GM12891 (cell line): ENCODE measurements around the gene CLCA1.

Experiments used
- DNase-seq: peaks from one replicate; pipeline ENCODE4 v3.0.0; 2011; ENCODE audit warnings: low spot score; ENCODE audit not compliant: insufficient read length
- FAIRE-seq: peaks from 2 replicates; lab custom pipeline; 2011; peaks lifted over from hg19 to GRCh38; lab: Jason Lieb, UNC
- PAX5 ChIP-seq: IDR thresholded peaks from 2 replicates; pipeline ENCODE4 v1.6.1; 2011; ENCODE audit warnings: low read length, moderate library complexity, mild to moderate bottlenecking; ENCODE audit not compliant: insufficient read depth, severe bottlenecking
- POLR2A ChIP-seq: IDR thresholded peaks from 2 replicates; pipeline ENCODE4 v1.6.1; 2011; ENCODE audit warnings: low read depth, low read length, control low read depth
- POLR2AphosphoS5 ChIP-seq: IDR thresholded peaks from 2 replicates; pipeline ENCODE4 v1.6.1; 2011; ENCODE audit warnings: low read depth, low read length, control low read depth
- POU2F2 ChIP-seq: IDR thresholded peaks from 2 replicates; pipeline ENCODE4 v1.6.1; 2011; ENCODE audit warnings: low read depth, mild to moderate bottlenecking, control low read depth, low read length, moderate library complexity
- SPI1 ChIP-seq: IDR thresholded peaks from 2 replicates; pipeline ENCODE4 v1.6.1; 2011; ENCODE audit warnings: low read depth, low read length, control low read depth
- TAF1 ChIP-seq: IDR thresholded peaks from 2 replicates; pipeline ENCODE4 v1.6.1; 2011; ENCODE audit warnings: low read depth, low read length, control low read depth

The CLCA1 gene

DNA sequence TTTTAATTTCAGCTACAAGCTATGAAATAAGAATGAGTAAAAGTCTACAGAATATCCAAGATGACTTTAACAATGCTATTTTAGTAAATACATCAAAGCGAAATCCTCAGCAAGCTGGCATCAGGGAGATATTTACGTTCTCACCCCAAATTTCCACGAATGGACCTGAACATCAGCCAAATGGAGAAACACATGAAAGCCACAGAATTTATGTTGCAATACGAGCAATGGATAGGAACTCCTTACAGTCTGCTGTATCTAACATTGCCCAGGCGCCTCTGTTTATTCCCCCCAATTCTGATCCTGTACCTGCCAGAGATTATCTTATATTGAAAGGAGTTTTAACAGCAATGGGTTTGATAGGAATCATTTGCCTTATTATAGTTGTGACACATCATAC lies 13.7 kb upstream of the CLCA1 start:
- FAIRE-seq (no peak), DNase-seq (no peak)
- TF ChIP-seq POLR2AphosphoS5 (no peak), SPI1 (no peak), POLR2A (no peak), PAX5 (no peak), TAF1 (no peak), POU2F2 (no peak)

DNA sequence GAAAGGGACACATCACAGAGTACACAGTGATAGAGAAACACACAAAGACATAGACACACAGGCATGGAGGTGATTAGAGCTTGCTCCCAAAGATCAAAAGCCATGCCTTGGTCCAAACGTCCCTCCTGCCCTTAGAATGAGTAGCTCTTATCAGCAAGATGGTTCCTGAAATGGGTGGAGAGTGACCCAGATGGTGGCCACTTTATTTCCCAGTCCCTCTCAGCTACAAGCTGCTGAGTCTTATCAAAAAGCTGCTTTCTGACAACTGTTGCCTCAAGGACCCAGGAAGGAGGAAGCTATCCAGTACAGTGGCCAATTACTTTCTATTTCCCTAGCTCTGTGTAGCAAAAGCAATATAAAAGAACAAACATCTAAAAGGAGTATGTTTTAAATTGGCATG lies 7.7 kb upstream of the CLCA1 start:
- DNase-seq (no peak), FAIRE-seq (no peak)
- TF ChIP-seq POU2F2 (no peak), TAF1 (no peak), SPI1 (no peak), POLR2A (no peak), POLR2AphosphoS5 (no peak), PAX5 (no peak)

DNA sequence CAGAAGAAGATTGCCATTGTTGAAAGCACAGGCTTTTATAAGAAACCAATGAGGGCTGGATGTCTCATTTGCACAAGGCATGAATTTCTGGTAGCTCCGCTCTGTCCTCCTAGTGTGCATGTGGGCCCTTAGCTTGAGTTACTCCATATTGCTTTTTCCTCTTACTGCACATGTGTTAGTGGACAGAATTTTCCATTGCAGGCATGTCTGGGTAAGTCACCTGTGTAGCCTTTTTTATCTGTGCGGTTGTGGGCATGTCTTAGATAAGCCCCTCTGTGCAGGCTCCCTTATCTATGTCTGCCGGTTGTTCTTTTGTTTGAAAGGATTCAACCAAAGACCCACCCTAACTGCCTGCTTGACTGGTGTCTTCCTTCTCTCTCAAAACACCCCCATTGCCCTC lies 7.2 kb upstream of the CLCA1 start:
- no peak for FAIRE-seq
- DNase-seq, result no peak
- TF ChIP-seq SPI1 (no peak), PAX5 (no peak), POLR2AphosphoS5 (no peak), TAF1 (no peak), POU2F2 (no peak), POLR2A (no peak)

DNA sequence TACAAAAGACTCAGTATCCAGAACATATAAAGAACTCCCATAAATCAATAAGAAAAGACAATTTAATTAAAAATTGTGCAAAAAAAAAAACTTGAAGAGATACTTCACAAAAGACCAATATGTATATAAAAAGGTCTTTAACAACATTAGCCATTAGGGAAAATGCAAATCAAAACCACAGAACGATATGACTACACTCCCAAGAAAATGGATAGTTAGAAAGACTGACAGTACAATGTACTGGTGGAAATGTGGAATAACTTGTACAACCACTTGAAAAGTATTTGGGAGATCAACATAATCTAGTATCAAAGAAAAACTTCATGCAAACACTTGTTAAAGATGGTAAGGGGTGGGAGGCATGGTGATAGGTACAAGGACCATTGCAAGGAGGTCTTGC lies 3.9 kb upstream of the CLCA1 start:
- TF ChIP-seq TAF1, result no peak
- TF ChIP-seq POLR2A, result no peak
- TF ChIP-seq POU2F2, result no peak
- no peak for TF ChIP-seq POLR2AphosphoS5
- no peak for TF ChIP-seq SPI1
- TF ChIP-seq PAX5, result no peak
- FAIRE-seq (no peak), DNase-seq (no peak)

DNA sequence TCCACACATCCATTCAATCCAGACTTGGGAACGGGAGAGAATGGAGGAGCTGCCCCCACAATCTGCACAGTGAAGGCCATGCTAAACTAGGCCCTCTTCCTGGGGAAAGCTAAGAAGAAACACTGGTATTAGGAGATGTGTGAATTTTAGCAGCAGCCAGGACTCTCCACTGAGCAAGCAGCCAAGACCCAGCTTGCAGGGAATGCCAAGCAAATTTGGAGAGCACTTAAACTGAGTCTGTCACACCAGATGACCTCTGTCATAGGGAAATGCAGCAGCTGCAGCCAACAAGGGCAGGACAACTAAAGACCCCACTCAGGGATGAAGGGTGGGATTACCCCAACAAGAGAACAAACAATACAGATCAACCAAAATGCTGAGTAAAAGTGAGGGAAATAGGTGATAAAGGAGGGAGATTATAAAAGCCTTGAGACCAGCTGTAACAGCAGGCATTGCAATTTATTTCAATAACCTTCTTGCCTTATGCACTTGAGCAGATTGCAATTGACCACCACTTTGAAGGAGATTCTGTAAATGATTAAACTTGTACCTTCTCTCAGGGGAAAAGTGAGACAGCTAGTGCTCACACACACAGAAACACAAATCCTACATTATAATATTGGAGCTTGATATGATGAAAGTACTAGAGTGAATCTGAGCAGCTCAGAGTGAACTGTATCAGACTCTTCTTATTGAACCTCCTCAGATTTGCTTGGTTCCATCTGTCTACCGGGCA lies 2.5 kb upstream of the CLCA1 start:
- DNase-seq (no peak), FAIRE-seq (no peak)
- TF ChIP-seq POLR2AphosphoS5, result no peak
- no peak for TF ChIP-seq SPI1
- no peak for TF ChIP-seq POLR2A
- TF ChIP-seq TAF1, result no peak
- no peak for TF ChIP-seq POU2F2
- TF ChIP-seq PAX5, result no peak

DNA sequence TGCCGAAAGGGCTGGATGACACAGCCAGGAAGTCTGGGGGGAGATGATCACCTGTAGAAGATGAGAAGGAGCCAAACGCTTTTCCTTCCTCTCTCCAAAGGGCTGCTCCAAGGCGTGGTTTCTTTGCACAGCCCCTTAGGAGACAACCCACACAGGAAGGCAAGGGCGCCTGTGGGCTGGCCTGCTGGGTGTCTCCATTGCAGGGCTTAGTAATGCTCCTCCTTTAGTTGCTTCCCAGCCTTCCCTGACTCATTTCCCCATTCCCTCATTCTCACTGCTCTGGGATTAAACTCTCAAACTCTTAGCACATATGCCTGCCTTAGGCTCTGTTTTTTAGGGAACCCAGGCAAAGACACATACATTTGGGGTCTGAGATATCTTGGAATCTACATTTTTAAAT lies 1.7 kb upstream of the CLCA1 start:
- no peak for FAIRE-seq
- no peak for TF ChIP-seq POLR2AphosphoS5
- TF ChIP-seq POU2F2, result no peak
- TF ChIP-seq TAF1, result no peak
- no peak for TF ChIP-seq PAX5
- TF ChIP-seq SPI1, result no peak
- no peak for TF ChIP-seq POLR2A
- DNase-seq, result no peak

DNA sequence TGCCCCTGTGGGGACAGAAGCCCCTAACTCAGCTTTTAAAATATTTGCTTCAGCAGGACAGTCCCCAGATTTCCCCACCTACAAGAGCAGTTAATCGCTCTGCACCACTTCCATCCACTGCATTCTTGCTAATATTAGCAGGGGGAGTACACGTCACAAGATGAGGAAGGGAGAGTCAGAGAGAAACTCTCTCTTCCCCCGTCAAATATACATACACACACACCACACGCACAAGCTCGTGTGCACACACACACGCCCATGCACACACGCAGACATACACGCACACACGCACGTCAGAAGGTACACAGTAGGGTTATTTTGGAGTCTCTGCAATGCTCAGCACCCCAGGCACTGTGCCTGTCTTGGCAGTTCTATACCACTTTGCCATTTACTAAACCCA lies 2.1 kb downstream of the CLCA1 start:
- FAIRE-seq (peak; percentile 73), DNase-seq (no peak)
- TF ChIP-seq POLR2AphosphoS5 (no peak), SPI1 (peak; percentile 80)

DNA sequence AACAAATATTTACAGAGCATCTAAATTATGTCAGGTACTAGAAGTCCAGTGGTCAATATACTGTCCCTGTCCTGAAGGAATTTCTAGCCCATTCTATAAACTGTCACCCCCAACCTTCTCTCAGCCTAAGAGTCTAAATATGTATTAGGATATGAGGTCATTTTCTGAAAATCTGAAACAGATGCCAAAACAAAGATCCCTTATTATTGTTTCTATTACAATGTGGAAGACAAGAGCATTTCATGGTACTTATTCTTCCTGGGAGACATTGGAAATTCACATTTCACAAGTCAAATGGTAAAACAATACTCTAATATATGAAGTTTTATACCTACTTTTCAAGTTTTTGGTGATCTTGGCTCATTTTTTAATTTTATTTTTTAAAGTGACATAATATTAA lies 2.6 kb downstream of the CLCA1 start:
- no peak for DNase-seq
- FAIRE-seq, result no peak
- no peak for TF ChIP-seq TAF1
- TF ChIP-seq POU2F2, result no peak
- no peak for TF ChIP-seq PAX5

DNA sequence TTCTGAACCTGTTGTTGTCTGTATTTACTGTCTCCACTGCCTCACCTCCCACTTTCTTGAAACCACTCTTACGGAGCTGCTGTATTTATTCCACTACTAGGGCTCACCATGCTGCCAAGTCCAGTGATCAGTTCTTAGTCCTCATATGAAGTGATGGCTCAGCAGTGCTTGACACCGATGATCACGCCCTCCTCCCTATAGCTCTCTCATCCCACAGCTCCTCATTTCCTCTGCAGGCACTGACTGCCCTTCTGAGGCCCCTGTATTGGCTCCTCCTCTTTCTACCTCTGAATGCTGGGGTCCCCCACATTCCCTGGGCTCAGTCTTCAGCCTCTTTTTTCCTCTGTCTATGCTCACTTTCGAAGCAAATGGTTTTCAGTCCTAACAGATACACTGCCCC lies 3.4 kb downstream of the CLCA1 start:
- TF ChIP-seq SPI1 (no peak), POLR2A (no peak), POU2F2 (no peak), POLR2AphosphoS5 (no peak), TAF1 (no peak), PAX5 (no peak)
- FAIRE-seq (peak; percentile 5), DNase-seq (no peak)

DNA sequence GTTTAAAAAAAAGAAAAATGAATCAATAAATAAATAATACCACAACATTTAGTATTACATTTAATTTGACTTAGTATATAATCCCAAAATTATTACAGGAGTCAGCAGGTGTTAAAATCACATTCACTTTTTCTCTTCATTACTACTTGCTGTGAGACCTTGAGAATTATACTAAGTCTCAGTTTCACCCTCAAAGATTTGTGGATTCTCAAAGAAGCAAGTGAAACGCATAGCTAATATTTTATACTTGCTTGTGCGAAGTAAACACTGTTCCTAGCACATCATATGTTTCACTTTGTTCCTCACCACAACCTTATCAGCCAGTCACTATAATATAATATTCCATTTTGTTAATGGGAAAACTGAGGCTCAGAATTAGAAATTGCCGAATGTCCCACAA lies 4.0 kb downstream of the CLCA1 start:
- TF ChIP-seq POU2F2 (no peak), POLR2A (no peak), PAX5 (no peak), SPI1 (no peak), TAF1 (no peak), POLR2AphosphoS5 (no peak)
- FAIRE-seq, result no peak

DNA sequence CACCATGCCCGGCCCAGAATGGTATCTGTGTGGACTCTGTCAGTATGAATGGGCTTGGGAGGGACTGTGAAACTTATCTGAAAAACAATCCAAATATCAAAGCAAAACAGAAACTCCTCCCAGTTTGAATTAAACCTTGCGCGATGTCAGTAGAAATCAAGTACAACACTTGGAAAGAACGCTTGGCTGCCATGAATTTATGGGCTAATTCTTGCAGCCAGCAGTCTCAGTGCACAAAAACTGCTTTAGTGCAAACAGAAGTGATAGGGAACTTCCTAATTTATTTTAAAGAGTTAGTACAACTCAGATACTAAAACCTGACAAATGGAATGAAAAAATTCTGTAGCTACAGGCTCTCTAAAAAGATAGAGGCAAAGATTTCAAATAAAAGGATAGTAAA lies 8.5 kb downstream of the CLCA1 start:
- TF ChIP-seq SPI1 (no peak), POU2F2 (no peak)
- FAIRE-seq (no peak), DNase-seq (no peak)

More for the DNA sequence above, 4.0 kb downstream of the CLCA1 start:
- no peak for DNase-seq
